NCI-H187 treated with DMSO at 0.1 percent for 48 hours (cell line): ENCODE data around the gene TMEM258.
A peak's percentile ranks its signal among the peaks of the same experiment; 100 is the strongest.

Source experiments
- DNase-seq: peaks from one replicate; lab custom pipeline; 2025; lab: John Stamatoyannopoulos, UW

The TMEM258 gene

DNA sequence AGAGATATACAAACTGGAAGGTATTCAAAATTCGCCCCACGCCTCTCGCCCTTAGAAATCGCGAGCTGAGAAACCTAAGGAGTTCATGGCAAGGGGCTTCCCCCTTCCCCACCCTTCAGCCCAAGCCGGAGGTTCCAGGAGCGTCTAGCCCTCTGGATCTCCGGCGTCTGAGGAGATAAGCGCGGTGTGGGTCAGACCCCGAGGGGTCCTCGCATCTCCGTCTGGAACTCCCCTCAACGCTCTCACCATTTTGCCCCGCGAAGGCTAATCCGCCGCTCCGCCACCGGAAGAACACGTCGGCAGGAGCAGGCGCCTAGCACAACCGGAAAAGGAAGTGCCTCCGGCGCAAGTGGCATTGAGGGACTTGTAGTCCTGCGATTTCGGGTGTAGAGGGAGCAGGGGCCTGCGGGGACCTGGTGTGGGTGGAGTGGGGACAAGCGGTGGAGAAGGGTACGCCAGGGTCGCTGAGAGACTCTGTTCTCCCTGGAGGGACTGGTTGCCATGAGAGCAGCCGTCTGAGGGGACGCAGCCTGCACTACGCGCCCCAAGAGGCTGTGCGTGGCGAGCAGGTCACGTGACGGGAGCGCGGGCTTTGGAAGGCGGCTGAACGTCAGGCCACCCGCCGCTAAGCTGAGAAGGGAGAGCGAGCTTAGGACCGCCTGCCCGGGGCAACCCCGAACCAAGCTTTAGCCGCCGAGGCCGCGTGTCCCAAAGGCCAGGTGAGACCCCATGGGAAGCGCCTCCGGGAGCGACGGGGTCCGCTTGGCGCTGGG lies at the start of gene TMEM258, which contains the start of gene FEN1:
Gene TMEM258 (minus strand): TSS at position 290 of the 773 bp plus-strand sequence. CDS start 41 bp downstream, at position 249.
Gene FEN1 (plus strand): TSS at position 602 of the 773 bp plus-strand sequence. CDS start 2,451 bp downstream, outside the sequence.
- DNase-seq = peak; percentile 67

DNA sequence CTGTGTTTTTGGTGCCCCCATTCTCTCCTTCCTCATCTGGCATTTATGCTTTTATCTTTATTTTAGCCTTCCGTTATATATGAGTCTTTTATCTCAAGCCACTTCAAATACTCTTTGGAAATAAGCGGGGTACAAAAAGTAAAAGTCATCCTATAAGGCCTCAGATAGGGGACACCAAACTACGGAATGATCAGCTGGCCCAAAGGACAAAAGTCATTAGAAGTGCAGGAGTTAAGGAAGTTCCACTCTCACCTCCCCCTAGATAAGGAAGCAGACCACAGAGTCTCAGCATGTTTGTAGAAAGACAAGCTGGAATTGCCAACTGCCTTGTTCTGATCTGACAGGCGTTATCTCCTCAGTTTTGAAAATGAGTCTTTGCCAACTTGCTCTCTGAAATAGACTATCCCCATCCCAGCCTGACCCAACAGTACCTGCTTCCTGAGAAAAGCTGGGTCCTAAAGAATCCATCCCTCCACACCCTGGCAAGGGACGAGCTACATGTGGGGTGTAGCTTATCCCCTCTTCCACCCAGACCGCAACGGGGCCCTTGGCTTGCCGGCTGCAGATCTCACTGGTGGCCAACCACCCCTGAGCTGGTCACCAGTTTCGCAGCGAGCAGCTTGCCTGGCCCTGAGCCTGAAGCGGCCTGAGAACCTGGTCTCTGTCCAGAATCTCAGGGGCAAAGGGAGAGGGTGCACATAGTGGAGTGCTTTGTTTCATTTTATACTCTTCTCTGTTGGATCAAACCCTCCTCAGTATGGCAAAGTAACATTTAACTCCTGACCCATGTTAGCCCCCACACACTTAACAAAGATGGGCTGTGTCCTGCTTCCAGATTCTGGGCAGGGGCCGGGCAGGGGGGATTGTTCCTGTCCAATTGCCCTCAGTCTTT lies 49.5 kb upstream of the TMEM258 start:
- DNase-seq = no peak

DNA sequence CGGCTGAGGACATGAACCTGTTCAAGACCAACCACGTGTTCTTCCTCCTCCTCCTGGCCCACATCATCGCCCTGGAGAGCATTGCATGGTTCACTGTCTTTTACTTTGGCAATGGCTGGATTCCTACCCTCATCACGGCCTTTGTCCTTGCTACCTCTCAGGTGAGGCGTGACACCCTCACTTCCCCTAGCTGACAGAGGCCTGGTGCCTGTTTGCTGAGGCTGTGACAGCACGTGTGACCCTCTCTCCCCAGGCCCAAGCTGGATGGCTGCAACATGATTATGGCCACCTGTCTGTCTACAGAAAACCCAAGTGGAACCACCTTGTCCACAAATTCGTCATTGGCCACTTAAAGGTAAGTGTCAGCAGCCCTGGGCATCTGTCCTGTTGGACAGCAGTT lies 48.0 kb upstream of the TMEM258 start:
- no peak for DNase-seq

DNA sequence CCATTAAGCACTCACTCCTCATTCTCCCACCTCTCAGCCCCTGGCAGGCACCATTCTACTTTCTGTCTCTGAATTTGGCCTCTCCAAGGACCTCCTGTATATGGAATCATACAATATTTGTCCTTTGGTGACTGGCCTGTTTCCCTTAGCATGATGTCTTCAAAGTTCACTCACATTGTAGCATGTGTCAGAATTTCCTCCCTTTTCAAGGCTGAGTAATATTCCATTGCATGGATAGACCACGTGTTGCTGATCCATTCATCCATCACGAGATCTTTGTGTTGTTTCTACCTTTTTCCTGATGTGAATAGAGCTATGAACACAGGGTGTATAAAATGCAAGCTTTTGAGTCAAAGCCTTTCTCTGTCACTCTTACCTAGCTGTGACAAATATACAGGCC lies 47.3 kb upstream of the TMEM258 start:
- DNase-seq = no peak

DNA sequence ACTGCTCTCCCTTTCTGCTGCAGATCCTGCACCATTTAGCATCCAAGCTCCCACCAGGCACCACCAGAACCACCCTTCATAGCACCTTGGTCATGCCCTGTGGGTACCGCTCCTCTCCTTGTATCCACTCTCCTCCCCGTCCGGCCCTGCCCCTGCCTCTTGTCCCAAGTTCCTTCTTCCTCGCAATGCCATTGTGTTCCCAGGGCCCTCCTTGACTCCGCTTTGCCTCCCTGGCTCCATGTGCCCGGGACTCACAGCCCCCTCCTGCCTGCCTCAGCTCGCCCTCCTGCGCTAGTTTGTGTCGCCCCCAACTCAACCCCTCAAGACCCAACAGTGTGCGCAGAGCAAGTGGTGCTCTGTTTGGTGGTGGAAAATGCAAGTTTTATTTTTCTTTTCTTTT lies 46.5 kb upstream of the TMEM258 start:
- DNase-seq = no peak

DNA sequence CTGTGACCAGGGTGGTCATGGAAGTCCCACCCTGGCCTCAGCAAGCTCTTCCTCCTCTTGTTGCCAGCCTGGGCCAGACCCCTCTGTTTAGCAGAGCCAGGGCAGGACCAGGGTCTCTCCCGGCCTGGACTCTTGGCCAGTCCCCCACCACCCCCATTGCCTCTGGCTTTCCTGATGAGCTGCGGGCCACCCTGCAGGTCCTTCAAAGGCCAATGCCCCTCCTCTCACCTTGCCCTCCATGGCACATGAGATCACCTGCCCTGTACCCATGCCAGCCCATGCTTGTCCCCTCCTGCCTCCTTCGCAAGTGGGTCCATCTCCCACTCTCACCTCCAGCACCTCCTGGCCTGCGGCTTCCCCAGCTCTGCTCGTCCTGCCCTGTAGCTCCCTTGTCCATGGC lies 46.1 kb upstream of the TMEM258 start:
- no peak for DNase-seq

DNA sequence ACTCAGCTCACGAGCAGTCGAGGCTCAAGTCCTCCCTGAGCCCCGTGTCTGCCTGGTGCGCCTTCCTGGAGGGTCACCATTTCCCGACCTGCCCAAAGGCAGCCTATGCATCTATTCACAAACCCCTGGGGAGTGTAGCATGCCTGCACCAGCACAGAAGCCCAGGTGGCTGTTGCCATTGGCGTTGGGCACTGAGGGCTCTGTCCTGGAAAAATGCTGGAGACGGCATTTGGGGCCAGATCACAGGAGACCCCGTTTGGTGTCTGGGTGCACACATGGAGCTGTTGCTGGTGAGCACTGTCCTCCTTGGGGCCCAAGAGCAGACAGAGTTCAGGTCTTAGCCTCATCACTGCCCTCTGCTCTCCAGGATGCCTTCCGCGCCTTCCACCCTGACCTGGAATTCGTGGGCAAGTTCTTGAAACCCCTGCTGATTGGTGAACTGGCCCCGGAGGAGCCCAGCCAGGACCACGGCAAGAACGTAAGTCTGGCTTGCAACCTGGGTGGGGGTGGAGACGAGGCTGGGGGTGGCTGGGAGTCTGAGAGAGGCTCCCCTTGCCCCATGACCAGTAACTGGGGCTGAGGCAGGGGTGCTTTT lies 45.1 kb upstream of the TMEM258 start:
- DNase-seq = no peak

DNA sequence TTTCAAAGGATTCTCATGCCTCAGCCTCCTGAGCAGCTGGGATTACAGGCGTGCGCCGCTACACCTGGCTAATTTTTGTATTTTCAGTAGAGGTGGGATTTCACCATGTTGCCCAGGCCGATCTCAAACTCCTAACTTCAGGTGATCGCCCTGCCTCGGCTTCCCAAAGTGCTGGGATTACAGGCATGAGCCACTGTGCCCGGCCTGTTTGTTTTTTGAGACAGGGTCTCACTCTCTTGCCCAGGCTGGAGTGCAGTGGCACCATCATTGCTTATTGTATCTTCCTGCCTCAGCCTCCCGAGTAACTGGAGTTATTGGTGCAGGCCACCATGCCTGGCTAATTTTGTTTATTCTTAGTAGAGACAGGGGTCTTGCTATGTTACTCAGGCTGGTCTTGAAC lies 43.8 kb upstream of the TMEM258 start:
- DNase-seq = no peak

DNA sequence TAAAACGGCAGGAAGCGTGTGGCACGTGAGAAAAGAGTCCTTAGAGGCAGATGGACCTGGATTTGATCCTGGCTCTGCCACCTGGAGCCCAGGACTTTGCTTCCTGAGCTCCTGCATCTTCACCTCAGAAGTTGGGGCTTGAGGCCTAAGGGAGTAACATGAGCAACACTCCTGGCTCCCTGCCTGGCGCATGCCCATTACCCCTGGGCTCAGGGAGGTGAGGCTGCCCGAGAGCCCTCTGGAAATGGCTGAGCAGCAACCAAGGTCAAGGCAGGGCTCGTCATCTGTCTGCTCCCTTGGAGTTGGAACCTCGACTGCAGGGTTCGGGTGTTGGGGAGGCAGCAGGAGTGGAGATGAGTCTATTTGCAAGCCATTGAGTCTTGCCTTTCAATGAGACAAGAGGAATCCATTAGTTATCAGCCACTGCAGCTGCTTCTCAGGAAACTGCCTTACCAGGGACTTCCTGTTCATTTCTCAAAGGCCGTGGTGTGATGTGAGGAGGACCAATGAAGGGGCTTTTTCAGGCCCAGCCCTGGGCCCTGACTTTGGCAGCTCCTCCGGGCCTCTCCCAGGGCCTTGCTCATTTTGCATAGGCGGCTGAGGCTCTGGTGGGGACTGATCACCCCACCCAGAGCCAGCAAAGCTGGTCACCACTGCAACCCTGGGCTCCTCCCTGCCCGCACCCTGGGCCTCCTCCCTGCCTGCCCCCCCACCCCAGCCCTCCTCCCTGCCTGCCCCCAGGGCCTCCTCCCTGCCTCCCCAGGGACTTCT lies 42.1 kb upstream of the TMEM258 start:
- DNase-seq = no peak

DNA sequence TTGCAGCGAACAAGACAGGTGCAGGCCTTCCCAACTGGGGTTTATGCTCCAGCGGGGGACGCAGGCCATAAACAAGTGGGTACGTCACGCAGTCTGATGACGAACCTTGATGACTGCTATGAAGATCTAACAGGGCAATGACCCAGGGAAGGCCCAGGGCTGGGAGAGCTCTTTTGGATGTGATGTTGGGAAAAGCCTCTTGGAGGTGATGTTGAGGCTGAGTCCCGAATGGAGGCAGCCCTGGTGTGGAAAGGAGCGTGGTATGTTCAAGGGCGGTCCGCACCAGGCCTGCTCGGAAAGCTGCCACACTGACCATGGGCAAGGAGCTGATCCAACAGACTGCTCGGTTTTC lies 41.5 kb upstream of the TMEM258 start:
- no peak for DNase-seq

DNA sequence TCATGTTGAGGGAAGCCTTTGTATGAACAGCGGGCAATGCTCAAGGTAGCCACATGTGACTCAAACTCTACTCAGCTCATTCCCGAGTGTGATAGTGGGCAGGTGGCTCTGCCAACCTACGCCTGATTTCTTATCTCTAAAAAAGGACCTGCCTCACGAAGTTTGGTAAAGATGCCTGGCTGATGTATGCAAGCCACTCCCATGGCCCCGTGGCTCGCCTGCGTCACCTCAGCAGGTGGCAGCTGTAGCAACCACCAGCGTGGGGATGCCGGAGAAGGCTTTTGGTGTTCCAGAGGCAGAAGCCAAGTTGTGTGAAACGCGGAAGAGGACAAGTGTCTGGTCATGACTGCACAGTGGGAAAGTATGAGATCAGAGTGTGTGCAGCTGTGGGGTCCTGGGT lies 41.1 kb upstream of the TMEM258 start:
- DNase-seq = no peak

DNA sequence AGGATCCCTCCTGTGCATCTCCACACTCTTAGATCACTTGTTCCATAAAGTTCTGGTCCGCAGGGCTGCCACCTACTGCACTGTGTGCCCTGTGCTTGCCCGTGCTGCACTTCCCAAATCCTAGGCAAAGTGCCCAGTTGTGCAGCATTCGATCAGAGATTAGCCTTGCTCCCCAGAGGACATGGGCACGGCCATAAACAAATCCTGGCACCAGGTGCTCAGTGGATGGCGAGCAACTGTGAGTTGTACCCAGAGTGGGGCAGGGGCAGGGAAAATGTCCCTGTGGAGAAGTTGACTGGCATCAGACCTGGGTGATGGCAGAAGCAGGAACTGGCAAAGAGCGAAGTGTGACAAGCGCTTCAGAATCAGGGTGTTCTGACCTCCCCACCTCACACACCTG lies 40.4 kb upstream of the TMEM258 start:
- DNase-seq = no peak

DNA sequence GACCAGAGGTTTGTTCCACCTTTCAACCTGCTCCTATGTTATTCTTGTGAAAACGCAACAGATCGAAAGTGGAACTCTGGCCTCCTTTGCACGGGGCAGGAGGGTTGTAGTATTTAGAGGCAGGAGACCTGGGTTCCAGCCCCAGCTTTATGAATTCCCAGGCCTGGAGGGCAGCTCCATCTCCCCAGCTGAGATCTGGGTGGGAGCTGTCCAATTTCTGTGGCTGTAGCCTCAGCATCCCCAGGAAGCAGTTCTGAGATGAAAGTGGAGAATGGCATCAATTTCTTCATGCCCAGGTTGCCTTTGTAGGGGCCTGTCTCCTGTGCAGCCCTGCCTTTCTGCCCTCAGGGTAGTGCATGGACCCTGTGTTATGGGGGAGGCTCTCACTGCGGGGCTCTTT lies 39.8 kb upstream of the TMEM258 start:
- no peak for DNase-seq

DNA sequence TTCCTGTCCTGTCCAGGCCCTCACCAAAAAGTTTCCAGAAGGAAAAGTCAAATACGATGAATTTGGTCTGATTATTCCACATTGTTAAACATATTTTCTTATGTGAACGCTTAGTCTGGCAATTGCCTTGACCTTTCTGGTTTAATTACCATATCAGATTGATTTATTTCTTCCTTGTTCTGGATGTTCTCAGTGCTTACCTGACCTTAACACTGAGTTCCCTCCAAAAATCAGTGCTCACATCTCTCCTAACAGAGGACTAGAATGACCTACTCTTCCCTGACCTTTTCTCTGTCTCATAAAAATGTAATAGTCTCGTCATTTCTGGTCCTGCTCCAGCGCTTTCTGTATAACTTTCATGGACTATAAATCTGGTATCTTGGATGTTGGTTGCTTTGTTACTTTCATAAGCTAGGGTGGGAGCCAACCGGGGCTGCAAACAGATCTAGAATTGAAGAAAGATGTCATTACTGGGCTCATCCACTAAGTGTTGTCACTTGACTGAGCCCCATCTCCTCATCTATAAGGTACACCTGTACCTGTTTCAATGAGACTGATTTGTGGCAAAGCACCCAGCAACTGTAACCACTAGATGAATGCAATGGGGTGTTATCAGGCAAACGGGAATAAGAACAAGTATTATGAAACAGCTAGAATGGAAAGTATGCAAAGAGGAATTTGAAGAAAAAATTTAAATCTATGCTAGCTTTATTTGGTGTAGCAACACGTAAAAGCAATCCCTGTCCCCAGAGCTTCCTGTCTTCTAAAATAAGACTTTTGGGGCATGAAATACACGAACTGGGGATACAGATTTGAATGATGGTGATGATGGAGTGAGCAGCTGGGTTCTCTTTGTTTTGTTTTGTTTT lies 38.1 kb upstream of the TMEM258 start:
- DNase-seq = no peak

DNA sequence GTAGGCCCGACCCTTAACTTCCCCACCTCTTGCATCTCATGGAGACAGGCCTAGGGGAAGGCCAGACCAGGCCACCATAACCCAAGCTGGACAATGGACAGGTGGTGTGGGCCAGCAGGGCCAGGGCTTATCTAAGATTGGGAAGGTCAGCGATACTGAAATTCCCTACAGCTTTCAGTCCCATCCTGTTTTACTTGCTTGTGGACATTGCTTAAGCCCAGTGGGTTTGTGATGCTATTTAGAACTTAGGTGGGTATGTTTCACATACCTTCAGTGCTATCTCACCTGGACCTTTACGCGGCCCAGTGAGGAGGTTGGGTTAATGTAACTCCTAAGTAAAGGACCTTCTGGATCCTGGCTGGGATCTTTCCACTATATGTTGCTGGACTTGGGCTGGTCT lies 37.4 kb upstream of the TMEM258 start:
- no peak for DNase-seq

DNA sequence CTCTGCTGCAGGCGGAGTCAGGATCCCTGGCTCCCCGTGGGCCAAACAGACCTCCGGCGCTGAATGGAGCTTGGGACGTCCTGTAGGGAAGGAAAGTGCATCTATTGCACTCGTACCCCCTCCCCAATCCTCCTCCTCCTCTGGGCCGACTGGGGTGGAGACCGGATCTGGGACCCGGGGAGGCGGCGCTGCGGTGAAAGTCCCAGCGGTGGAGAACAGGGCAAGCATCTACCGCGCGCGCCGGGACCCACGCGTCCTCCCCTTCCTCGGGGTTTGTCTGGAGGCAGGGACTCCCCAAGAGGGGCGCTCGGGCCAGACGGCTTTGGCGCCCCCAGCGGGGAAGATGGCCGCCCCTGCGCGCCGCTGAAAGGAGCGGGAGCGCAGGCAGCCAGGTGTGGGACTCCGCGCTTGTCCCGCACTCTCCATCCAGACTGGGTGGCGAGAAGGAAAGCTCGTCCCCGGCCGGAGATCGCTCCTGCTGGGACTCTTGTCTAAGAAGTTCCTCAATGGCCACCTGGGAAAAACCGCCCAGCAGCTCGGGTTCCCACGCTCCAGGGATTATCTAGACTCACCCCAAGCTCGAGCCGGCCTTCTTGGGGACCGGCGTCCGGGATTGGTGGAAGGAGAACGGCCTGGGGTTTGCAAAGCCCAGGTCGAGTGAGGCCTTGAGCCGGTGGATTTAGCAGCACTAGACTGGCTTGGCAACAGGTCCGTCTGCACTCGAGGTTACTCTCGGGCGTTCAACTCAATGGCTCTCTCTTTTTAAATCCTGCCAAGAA lies 36.4 kb upstream of the TMEM258 start:
- no peak for DNase-seq

DNA sequence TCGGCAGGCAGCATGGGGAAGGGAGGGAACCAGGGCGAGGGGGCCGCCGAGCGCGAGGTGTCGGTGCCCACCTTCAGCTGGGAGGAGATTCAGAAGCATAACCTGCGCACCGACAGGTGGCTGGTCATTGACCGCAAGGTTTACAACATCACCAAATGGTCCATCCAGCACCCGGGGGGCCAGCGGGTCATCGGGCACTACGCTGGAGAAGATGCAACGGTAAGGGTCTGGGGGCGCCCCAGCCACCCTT lies 35.9 kb upstream of the TMEM258 start:
- no peak for DNase-seq

DNA sequence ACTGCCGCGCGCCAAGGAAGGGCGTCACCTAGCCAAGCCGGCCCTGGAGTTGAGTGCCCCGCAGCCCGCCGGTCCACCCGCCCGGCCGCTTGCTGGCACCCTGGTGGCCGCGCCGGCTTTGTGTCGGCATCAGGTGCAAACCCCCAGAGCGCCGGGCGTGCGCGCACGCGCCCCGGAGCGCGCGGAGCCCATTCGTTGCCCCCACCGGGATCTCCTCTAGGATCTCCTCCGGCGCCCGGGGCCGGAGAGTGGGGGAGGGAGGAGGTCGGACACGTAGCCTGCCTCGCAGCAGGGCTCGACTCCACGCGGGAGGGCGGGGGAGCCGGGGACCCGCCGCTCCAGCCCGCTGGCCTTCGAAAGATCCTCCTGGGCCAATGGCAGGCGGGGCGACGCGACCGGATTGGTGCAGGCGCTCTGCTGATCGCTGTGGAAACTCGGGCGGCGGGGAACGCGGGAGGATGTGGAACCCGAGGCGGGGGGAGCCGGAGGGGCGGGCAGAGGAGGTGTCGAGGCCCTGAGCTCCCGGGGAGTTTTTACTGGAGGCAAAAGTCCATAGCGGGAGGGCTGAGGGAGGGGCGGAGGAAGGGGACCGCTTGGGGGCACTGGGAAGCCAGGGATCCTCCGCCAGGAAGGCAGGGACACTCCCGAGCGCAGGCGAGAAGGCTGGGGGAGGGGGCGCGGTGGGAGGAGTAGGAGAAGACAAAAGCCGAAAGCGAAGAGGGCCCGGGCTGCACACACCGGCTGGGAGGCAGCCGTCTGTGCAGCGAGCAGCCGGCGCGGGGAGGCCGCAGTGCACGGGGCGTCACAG lies 35.4 kb upstream of the TMEM258 start, which contains the start of gene FADS2:
Gene FADS2 (plus strand): TSS at position 730 of the 808 bp plus-strand sequence. CDS start 91 bp downstream, outside the sequence.
- DNase-seq = peak; percentile 95

DNA sequence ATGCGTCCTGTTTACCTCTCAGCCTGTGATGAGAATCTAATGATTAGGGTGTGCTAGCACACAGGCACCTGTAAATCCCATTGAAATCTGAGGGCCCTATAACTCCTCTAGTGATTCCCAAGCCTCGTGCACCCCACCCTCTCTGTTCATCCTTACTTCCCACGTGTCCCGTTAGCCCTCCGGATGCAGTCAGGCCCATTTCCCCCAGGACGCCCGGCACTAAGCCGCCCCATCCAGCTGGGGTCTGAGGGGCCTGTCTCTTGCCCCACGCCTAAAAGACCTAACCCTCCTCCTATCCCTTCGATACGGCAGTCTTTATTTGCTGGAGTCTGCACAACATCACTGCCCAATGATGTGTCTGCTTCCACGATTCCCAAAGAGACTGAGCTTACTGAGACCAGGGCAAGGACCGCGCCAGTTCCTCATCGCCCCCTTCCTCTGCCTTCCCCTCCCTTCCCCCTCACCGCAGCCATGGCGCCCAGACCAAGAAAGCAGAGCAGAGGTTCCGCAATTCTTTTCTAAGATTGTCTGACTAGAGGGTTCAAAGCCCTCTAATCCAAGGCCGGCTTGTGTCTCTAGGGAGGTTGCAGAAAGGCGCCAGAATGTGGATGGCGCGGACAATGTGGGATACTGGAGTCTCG lies 34.7 kb upstream of the TMEM258 start:
- DNase-seq = no peak
